ENCODE data around the gene NTN1.

NTN1 gene

GRCh38 chr17:9007052-9007714 is 14.1 kb upstream of the NTN1 start:
- DNase-seq: no peak

- DNase-seq: no peak
Observed at GRCh38 chr17:9009096-9009495, 12.2 kb upstream of the NTN1 start.

- DNase-seq: no peak
Observed at GRCh38 chr17:9009737-9010136, 11.6 kb upstream of the NTN1 start.

GRCh38 chr17:9011001-9011400 is 10.3 kb upstream of the NTN1 start:
- DNase-seq: no peak

GRCh38 chr17:9016941-9017552 is 4.3 kb upstream of the NTN1 start:
- DNase-seq: no peak

GRCh38 chr17:9018726-9019125 is 2.6 kb upstream of the NTN1 start:
- DNase-seq: no peak

- no peak for DNase-seq
Observed at GRCh38 chr17:9020096-9020823, 1.1 kb upstream of the NTN1 start.

GRCh38 chr17:9020824-9021157 is 519 bp upstream of the NTN1 start:
- no peak for DNase-seq

GRCh38 chr17:9021992-9022572 is 772 bp downstream of the NTN1 start:
- no peak for DNase-seq

- no peak for DNase-seq
Observed at GRCh38 chr17:9022573-9023391, 1.5 kb downstream of the NTN1 start.

- no peak for DNase-seq
Observed at GRCh38 chr17:9023392-9024218, 2.3 kb downstream of the NTN1 start.

- no peak for DNase-seq
Observed at GRCh38 chr17:9024497-9024896, 3.2 kb downstream of the NTN1 start.

GRCh38 chr17:9026741-9027140 is 5.4 kb downstream of the NTN1 start:
- no peak for DNase-seq

GRCh38 chr17:9028202-9028987 is 7.1 kb downstream of the NTN1 start:
- no peak for DNase-seq

GRCh38 chr17:9028988-9029570 is 7.8 kb downstream of the NTN1 start:
- DNase-seq: no peak

- no peak for DNase-seq
Observed at GRCh38 chr17:9032151-9032550, 10.8 kb downstream of the NTN1 start.

- no peak for DNase-seq
Observed at GRCh38 chr17:9032583-9032982, 11.3 kb downstream of the NTN1 start.

- DNase-seq: no peak
Observed at GRCh38 chr17:9035249-9035648, 13.9 kb downstream of the NTN1 start.

- no peak for DNase-seq
Observed at GRCh38 chr17:9036336-9036735, 15.0 kb downstream of the NTN1 start.

- DNase-seq: no peak
Observed at GRCh38 chr17:9037736-9038135, 16.4 kb downstream of the NTN1 start.

- DNase-seq: no peak
Observed at GRCh38 chr17:9038380-9038779, 17.1 kb downstream of the NTN1 start.
